Body of pancreas (tissue), 4 donors: ENCODE measurements around the gene BRF1. TPM values are rescaled to one million over a fixed set of nuclear protein-coding genes. Genes with fewer than 3 reads are reported as not detected.
"Not testable (repeated sequence)": the region's sequence is repeated elsewhere in the genome, so short reads cannot be mapped to it uniquely, and the experiment has no call there.

Source experiments
- ATAC-seq: fragments of 150-250 bp; one replicate; pipeline ENCODE4 v1.9.1; 2016
- DNase-seq, 4 donors: peaks; one replicate each; pipeline ENCODE4 v3.0.0-alpha.2; 2019
- H3K27ac ChIP-seq, 4 donors: fragments of 200-600 bp; sonication (generic); 1 replicate in 3 of 4; 2 replicates in 1 of 4; pipeline versions ENCODE4 v1.5.1 to v1.6.1; 2016 to 2019; ENCODE audit warnings: mild to moderate bottlenecking in 1 of 4, mixed read lengths in 1 of 4, moderate library complexity in 1 of 4
- H3K27me3 ChIP-seq, 2 donors: fragments of 200-600 bp; sonication (generic); one replicate each; pipeline ENCODE4 v1.6.0; 2016; ENCODE audit warnings: mild to moderate bottlenecking in 1 of 2
- H3K36me3 ChIP-seq, 2 donors: fragments of 200-600 bp; sonication (generic); replicated peaks in 1 of 2; 2 replicates each; pipeline ENCODE4 v1.5.1; 2016; ENCODE audit warnings: low read depth in 2 of 2; ENCODE audit not compliant: insufficient read depth in 1 of 2
- H3K4me1 ChIP-seq: fragments of 200-600 bp; sonication (generic); one replicate; pipeline ENCODE4 v1.6.0; 2016
- H3K4me3 ChIP-seq, 2 donors: fragments of 200-600 bp; sonication (generic); 1 replicate in 1 of 2; 2 replicates in 1 of 2; pipeline ENCODE4 v1.5.1; 2016 to 2019
- H3K9me3 ChIP-seq, 3 donors: fragments of 200-600 bp; sonication (generic); 1 replicate in 2 of 3; 2 replicates in 1 of 3; pipeline ENCODE4 v1.5.1; 2016
- POLR2A ChIP-seq, 3 donors: fragments of 450-650 bp; IDR thresholded peaks; one replicate each; pipeline ENCODE4 v1.6.1; 2016; ENCODE audit warnings: antibody characterized with exemption in 3 of 3, mild to moderate bottlenecking in 2 of 3
- WGBS, 2 donors: methylation state at CpG; one replicate each; pipeline ENCODE4 v1.1.5; 2017; 5-methylcytosine and 5-hydroxymethylcytosine counted together
- intact Hi-C: fragments of 100-400 bp; cut with DNase I; formaldehyde crosslinking; loops from one replicate; pipeline ENCODE4 v1.15.1; 2023
- total RNA-seq, 2 donors: library from RNA; depleted of rRNA; stranded (reverse); fragments of >200 nt; gene quantifications; one replicate each; pipeline ENCODE4 v1.1.0, GENCODE V29; 2016
- TF ChIP-seq, protein P1 (sequence below), 7 experiments: fragments of 450-650 bp in 4 of 7; fragments of 200-600 bp in 3 of 7; sonication (generic) in 3 of 7; IDR thresholded peaks; one replicate each; pipeline ENCODE4 v1.5.1; 2016 to 2019; ENCODE audit warnings: antibody characterized with exemption in 7 of 7

Gene BRF1
- total RNA-seq, 2 donors from 2014 or later: 54.5 to 86.7 TPM

DNA sequence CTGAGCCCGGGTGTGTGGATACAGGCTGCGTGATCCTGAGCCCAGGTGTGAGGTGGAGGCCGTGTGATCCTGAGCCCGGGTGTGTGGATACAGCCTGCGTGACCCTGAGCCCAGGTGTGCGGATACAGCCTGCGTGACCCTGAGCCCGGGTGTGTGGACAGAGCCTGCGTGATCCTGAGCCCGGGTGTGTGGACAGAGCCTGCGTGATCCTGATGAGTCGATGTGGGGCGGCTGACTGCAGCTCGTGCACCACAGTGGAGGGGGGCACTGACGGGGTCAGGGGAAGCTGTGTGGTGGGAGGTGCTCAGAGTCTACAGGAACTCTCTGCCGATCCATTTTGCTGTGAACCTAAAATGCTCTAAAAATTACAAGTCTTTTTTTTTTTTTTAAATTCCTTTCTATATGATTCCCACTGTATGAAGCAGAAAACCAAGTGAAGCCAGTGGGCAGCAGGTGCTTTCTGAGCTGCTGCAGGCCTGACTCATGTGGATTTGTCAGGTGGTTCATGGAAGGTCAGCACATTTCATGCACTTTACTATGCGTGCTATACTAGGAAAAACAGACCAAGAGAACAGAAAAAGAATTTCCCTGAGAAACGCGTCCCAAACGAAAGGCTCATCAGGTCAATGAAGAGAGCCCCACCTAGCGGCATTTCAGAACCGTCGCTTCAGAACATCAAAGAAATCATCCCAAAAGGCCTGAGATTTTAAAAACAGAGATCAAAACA is 19.3 kb downstream of the BRF1 start:
- Histone ChIP-seq H3K27me3 (no peaks in the 10 kb centered on the region), H3K4me1 (peaks cover 56% of the 10 kb centered on the region), H3K27ac (peak overlapping the region; percentile 36 to 75 (median 67)), H3K36me3 (no peaks in the 10 kb centered on the region), H3K9me3 (no peaks in the 10 kb centered on the region), H3K4me3 (no peak overlapping the region)
- DNase-seq (peak; percentile 50 to 74 (median 64)), ATAC-seq (peak; percentile 74)
- no peak for TF ChIP-seq POLR2A (IDR thresholded peaks at IDR 0.05)
- TF ChIP-seq, protein P1, sequence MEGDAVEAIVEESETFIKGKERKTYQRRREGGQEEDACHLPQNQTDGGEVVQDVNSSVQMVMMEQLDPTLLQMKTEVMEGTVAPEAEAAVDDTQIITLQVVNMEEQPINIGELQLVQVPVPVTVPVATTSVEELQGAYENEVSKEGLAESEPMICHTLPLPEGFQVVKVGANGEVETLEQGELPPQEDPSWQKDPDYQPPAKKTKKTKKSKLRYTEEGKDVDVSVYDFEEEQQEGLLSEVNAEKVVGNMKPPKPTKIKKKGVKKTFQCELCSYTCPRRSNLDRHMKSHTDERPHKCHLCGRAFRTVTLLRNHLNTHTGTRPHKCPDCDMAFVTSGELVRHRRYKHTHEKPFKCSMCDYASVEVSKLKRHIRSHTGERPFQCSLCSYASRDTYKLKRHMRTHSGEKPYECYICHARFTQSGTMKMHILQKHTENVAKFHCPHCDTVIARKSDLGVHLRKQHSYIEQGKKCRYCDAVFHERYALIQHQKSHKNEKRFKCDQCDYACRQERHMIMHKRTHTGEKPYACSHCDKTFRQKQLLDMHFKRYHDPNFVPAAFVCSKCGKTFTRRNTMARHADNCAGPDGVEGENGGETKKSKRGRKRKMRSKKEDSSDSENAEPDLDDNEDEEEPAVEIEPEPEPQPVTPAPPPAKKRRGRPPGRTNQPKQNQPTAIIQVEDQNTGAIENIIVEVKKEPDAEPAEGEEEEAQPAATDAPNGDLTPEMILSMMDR (IDR thresholded peaks at IDR 0.05): peak; percentile 45 to 76 (median 70)
- WGBS, 2 donors: 27 to 35% methylated on average over 12 to 23 of the region's 23 CpGs
- intact Hi-C loops: loop anchor here (5.0 kb wide), 1 partner anchor 79 kb away; no protein-coding TSS in a partner anchor

DNA sequence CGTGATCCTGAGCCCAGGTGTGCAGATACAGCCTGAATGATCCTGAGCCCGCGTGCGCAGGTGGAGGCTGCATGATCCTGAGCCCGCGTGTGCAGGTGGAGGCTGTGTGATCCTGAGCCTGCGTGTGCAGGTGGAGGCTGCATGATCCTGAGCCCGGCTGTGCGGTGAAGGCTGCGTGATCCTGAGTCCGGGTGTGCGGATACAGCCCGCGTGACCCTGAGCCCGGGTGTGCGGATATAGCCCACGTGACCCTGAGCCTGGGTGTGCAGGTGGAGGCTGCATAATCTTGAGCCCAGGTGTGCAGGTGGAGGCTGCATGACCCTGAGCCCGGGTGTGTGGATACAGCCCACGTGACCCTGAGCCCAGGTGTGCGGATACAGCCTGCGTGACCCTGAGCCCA is 20.3 kb downstream of the BRF1 start:
- DNase-seq: peak in 2 of 4 donors; percentile 37 to 64

DNA sequence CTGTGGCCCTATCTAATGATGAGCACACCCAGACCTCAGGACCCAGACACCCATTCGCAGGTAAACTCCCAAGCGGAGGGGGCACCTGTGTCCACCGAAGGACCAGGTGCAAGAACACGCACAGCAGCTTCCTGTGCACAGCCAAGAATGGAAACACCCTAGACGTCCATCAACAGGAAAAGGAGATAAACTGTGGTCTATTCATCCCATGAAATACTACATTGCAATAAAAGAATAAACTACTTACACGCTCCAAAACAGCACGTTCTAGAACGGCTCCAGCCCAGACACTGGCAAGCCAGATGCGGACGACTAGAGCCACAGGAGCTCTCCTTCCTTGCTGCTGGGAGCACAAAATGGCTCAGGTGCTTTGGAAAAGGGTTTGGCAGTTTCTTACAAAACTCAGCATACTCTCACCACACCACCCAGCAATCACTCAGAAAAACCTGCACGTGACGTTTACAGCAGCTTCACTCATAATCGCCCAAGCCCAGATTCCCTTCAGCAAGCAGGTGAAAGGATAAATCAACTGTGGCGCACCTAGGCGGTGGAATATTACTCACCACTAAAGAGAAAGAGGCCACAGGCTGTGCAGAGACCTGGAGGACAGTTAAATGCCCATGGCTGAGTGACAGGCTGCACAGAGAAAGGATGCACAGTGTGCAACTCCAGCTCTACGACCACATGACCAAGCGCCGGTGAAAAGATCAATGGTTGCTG is 21.0 kb downstream of the BRF1 start:
- no peaks in the 10 kb centered on the region for H3K27me3 ChIP-seq
- H3K9me3 ChIP-seq: no peaks in the 10 kb centered on the region
- intact Hi-C loops: loop anchor here (5.0 kb wide), 1 partner anchor 78 kb away; no protein-coding TSS in a partner anchor
- ATAC-seq: no peak
- DNase-seq: no peak
- H3K27ac ChIP-seq: peak overlapping the region in 1 of 4 donors; percentile 8
- no peak overlapping the region for H3K4me3 ChIP-seq
- 88 to 90% methylated on average over 18 of the region's 18 CpGs for WGBS, 2 donors
- TF ChIP-seq, protein P1 (IDR thresholded peaks at IDR 0.05): no peak
- no peak for TF ChIP-seq POLR2A (IDR thresholded peaks at IDR 0.05)
- H3K36me3 ChIP-seq: no peaks in the 10 kb centered on the region
- peaks cover 59% of the 10 kb centered on the region for H3K4me1 ChIP-seq

More for the DNA sequence above, 20.3 kb downstream of the BRF1 start:
- Histone ChIP-seq H3K9me3 (no peaks in the 10 kb centered on the region), H3K4me3 (no peak overlapping the region), H3K27me3 (no peaks in the 10 kb centered on the region), H3K4me1 (peaks cover 59% of the 10 kb centered on the region), H3K36me3 (no peaks in the 10 kb centered on the region), H3K27ac (peak overlapping the region in 3 of 4 donors; percentile 31 to 75 (median 70))
- intact Hi-C loops: loop anchor here (5.0 kb wide), 1 partner anchor 78 kb away; no protein-coding TSS in a partner anchor
- no peak for ATAC-seq
- no peak for TF ChIP-seq POLR2A (IDR thresholded peaks at IDR 0.05)
- TF ChIP-seq, protein P1 (IDR thresholded peaks at IDR 0.05): no peak
- 75 to 88% methylated on average over 11 to 21 of the region's 21 CpGs for WGBS, 2 donors

DNA sequence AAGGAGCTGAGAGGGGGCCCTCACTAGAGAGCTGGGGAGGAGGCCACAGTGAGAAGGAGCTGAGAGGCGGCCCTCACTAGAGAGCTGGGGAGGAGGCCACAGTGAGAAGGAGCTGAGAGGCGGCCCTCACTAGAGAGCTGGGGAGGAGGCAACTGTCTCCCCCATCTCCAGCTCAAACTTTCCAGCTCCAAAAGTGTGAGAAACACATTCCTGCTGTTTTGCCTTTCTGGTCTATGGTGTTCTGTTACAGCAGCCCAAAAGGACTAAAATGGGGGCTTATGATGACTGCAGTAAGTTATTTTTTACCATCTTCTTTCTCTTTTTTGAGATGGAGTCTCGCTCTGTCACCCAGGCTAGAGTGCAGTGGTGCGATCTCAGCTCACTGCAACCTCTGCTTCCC is 23.4 kb downstream of the BRF1 start:
- H3K27me3 ChIP-seq, ATAC-seq, H3K27ac ChIP-seq, intact Hi-C loops, H3K9me3 ChIP-seq, H3K4me3 ChIP-seq, DNase-seq, H3K36me3 ChIP-seq: not testable (repeated sequence)
- H3K4me1 ChIP-seq: peaks cover 61% of the 10 kb centered on the region
- WGBS, 2 donors: 61 to 72% methylated on average over 2 to 4 of the region's 4 CpGs

DNA sequence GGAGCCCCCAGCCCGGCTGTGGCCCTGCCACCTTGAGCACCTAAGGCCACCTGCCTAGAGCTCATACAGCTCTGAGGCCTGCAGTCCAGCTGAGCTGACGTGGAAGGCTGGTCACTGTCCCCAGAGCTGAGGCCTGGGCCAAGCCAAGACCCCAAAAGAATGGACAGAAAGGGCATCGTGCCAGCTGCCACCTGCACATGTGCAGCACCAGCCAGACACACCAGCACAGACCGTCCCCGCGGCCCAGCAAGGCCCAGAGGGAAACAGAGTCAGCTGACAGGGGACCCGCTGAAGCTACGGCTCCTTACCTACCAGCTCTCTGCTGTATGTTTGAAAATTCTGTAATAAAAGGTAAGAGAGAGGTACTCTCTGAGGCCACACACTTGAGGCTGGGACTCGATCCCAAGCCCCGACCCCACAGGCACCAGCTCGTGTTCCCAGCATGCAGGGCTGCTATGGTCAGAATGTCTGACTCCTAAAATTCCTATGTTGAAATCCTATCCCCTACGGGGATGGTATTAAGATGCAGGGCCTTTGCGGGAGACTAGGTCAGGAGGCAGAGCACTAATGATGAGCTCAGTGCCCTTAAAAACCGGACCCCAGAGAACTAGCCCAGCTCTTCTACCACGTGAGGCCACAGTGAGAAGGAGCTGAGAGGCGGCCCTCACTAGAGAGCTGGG is 25.4 kb downstream of the BRF1 start:
- H3K4me1 ChIP-seq: peaks cover 59% of the 10 kb centered on the region
- H3K4me3 ChIP-seq: no peak overlapping the region
- ATAC-seq (no peak), DNase-seq (no peak)
- H3K27ac ChIP-seq: peak overlapping the region in 1 of 4 donors; percentile 60
- TF ChIP-seq, protein P1 (IDR thresholded peaks at IDR 0.05): no peak
- TF ChIP-seq POLR2A (IDR thresholded peaks at IDR 0.05): no peak
- H3K9me3 ChIP-seq: no peaks in the 10 kb centered on the region
- no peaks in the 10 kb centered on the region for H3K27me3 ChIP-seq
- no peaks in the 10 kb centered on the region for H3K36me3 ChIP-seq
- 79 to 80% methylated on average over 9 to 16 of the region's 16 CpGs for WGBS, 2 donors
- intact Hi-C loops: no loop called here
